Measurements from ENCODE around the gene FAM168A.
"Not testable (repeated sequence)": the region's sequence is repeated elsewhere in the genome, so short reads cannot be mapped to it uniquely, and the experiment has no call there.

The FAM168A gene

DNA sequence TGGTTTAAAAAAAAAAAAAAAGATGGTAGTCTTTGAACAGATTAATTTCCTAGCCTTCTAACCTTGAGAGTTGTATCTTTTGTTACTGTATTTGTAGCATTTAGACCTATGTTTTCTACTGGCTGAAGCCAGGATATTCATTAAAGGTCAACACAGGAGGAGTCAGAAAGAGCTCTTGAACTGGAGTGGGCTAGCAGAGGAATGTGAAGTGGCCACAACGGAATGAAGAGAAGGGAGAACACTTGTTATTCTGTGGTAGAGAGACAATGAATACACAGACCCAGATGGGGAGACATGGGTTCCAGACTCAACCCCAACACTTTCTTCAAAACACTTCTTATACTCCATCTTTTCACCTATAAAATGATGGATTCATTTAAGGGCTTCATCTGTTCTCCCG lies 133.6 kb downstream of the FAM168A start:
- DNase-seq = no peak

DNA sequence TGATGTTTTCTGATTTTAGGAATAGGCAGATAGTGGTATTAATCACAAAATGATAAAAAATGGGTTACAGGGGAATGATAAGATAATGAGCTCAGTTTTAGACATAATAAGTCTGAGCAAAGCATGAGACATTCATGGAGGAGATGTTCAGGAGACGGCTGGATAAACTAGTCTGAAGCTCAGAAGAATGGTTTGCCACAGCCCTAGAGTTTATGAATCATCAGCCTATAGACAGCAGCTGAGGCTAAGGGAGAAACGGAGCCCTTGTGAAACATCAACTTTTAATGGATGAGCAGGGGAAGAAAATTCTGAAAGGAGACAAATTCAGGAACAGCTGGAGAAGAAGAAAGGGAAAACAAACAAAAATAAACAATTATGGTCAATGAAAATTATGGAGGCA lies 134.6 kb downstream of the FAM168A start:
- no peak for DNase-seq

DNA sequence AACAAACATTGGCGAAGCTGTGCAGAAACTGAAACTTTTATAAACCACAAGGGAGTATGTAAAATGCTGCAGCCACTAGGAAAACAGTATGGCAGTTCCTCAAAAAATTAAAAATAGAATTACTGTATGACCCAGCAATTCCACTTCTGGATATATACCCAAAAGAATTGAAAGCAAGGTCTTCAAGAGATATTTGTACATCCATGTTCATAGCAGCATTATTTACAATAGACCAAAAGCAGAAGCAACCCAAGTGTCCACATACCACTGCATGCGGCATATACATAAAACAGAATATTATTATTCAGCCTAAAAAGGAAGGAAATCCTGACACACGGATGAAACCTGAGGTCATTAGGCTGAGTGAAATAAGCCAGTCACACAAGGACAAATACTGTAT lies 135.9 kb downstream of the FAM168A start:
- no peak for DNase-seq

DNA sequence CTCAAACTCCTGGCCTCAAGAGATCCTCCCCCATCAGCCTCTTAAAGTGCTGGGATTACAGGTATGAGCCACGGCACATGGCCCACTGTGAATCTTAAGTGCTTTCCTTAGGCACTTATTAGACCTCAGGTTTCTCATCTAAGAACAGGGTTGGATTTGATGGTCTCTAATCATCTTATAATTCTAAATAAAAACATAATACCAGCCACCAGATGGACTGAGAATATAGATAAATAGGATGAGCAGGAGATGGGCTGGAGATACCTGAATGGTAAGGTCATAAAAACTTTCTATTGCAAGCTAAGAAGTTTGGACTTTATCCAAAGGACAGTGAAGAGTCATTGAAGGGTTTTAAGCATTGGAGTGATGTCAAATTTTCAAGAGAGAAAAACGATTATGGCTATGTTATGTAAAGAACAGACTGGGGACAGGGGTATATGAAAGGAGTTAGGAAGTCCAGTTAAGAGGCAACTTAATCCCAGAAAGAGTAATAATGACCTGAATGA lies 136.5 kb downstream of the FAM168A start:
- no peak for DNase-seq

DNA sequence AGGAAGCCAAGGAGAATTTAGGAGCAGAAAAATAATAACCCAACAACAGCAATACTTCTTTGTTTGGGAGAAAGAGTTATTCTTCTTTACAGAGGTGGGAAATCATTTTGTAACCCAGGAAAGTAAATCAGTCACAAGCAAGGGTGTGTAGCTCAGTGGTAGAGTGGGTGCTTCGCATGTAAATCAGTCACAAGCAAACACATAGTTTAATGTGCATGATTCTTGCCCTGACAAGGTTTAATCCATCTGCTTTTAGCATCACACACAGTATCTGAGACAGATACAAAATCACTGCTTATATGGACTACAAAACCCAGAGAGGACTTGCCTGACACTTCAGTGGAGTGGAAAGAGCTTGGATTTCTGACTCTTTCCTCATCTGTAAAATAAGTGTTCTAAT lies 139.7 kb downstream of the FAM168A start:
- DNase-seq = no peak

DNA sequence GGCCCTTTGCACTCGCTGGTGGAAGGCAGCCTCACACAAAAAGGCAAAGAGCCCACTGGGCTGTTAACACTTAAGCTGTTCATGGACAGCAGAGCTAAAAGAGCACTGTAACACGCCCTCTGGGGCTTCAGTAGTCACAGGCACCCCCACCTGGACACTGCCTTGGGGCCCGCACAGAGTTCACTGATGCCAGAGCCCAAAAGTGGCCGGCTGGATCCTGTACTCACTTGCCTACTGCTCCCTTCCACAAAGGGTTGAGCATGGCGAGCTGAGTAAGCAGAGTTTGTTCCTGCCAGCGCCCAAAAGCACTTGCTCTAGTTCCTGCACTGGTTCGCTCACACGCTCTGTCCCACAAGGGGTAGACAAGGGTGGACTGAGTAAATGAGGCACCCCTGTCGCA lies 142.9 kb downstream of the FAM168A start:
- DNase-seq = no peak

DNA sequence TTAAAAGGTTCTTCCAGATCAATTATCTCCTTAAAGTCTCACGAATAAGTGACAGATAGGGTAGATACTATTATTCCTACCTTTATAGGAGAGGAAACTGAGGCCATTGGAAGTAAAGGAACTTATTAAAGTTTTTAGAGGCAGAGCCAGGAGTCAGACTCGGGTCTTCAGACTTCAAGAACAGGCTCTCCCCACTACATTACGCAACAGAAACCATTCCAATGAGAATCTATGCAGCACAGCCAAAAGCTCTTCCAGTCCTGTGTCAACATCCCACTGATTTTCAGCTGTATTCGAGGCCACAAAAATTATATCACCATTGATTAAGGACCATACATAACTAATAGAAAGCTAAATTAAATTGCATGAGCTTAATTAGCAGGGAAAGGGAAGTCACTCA lies 144.3 kb downstream of the FAM168A start:
- DNase-seq = no peak

DNA sequence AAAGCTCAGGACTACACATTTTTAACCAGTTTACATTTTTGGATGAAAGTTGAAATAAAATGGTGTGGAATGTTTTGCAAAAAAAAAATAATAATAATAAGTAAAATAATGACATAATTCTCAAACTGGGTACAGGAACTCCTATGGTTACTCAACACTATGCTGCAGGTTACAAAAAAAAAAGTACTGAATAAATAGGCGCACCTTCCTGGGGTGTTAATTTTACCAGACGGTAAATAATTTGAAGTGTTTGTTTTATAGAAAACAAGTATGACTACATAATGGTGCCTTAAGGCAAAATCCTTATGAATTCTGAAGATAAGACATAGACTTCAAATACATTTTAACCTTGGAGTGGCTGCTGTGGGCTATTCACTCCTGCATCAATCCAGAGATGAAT lies 145.2 kb downstream of the FAM168A start:
- no peak for DNase-seq

DNA sequence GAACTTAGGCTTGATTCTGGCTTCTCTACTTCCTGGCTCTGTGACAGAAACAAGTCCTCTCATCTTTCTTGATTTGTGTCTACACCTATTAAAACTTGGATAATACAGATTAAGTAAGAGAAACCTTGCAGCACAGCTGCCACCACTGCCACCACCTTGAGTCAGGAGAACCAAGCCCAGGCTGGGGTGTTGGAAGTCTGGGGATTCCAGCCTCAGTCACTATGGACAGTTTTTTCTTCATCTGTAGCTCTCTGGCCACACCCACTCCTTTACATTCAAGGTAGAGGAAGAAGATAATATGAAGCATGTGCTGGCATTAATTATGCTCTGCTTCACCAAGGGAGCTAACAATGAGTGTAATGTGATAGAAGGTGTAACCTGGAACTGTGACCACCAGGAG lies 146.0 kb downstream of the FAM168A start:
- DNase-seq = no peak

DNA sequence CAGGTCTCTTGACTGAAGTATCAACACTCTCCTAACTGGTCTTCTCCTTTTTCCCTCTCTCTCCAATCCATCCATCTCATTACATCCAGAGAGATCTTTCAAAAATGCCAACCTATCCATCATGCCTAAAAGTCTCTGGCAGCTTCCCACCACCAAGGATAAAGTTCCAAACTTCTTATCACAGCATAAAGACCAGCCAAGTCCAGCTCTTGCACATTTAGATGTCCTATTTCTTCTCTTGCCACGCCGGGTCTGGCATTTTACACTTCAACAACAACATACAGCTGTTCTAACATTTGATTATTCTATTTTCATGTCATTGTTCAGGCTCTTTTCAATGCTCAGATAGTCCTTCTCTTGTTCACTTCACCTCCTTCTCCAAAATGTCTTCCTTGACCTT lies 151.1 kb downstream of the FAM168A start:
- DNase-seq = no peak

DNA sequence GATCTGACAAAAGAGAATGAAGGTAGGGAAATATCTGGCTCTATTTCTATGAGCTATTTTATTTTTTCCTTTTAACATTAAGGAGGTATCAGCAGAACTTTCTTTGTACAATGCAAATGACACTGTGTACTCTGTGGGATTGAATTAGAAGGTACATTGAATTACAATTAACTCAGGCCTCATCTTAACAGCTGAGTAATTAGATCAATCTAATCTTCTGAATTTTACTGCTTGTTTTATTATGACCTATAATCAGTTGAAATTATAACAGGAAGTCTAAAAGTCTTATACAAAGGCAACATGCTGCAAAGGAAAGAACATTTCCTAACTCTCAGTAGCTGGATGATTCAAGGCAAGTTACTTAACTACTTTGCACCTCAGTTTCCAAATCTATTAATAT lies 151.9 kb downstream of the FAM168A start:
- DNase-seq = no peak

DNA sequence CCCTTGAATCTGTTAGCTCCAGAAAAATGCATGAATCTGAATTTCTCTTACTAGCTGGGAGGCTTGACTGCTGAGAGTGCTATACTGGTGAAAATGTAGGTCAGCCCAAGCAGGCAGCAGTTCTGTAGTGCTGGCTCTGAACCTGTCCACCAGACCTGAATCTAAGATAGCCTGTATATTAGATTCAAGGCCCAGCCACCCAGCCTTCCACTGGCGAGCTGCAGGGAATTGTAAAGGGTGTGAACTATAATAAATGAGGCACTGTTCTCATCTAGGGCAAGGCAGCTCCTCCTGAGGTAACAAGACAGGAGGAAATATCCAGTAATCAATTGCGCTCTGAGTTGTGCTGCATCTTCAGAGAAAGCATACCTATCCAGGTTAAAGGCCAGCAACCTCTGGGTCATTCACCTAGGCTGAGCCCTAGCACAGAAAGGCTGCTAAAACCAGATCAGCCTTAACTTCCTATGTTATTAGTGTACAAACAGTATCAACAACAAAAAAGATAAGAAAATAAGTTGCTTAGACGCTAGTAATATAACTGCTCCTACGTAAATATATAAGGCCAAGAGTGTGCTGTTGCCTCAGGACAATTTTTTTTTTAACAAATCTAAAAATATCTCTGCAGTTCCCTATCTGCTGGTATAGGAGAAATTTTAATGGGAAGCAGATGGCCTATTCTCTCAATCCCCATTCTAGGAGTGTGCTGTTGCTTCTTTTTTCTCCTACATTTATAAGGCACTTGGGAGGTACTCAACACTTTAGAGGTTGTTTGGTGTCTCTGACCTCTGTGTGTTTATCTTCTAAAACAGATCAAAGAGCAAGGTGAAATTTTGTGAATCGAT lies 158.7 kb downstream of the FAM168A start:
- no peak for DNase-seq

DNA sequence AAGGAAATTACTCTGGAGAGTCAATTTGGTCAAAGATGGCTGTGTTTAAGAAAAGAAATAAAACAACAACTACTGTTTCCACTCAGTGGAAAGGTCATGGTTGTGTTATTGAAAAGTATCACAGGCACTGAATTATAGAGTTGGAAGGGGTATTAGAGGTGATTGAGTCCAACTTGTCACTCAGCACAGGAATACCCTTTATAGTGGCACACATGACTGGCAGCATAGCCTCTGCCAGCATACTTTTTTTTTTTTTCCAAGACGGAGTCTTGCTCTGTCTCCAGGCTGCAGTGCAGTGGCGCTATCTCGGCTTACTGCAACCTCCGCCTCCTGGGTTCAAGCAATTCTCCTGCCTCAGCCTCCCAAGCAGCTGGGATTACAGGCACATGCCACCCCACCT lies 161.1 kb downstream of the FAM168A start:
- DNase-seq = not testable (repeated sequence)

DNA sequence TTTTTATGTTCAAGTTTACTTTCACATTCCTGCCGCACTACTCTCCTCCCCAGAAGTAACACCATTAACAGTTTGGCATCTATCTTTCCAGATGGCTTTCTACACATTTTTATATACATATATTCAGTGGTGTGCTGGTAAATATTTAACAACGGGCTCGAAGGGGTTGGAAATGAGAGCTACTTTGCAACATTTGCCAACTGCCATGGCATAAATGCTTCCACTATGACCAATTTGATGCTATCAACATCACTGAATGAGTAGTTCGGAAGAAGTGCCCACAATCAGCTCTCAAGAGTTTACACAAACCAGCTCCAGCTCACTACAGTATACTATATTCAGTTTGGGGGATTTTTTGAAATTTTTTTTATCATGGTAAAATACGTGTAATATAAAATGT lies 166.5 kb downstream of the FAM168A start:
- no peak for DNase-seq

DNA sequence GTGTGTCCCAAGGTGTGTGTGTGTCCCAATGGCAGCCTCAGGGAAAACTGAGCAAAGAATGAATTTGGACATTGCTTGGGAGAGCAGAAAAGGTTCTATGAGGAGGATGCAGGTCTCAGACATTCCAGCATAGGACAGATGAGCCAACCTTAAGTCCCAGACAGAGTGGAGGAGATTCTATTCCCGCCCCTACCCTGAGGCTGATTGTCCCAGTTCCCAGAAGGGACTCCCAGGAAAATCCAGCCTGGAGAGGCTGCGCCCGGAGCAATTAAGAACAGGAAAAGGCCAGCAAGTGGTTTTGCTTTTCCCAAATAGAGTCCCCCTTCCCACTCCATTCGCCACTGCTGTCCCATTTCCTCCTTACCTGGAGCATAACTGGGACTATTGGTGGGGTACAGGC lies 167.6 kb downstream of the FAM168A start:
- no peak for DNase-seq

DNA sequence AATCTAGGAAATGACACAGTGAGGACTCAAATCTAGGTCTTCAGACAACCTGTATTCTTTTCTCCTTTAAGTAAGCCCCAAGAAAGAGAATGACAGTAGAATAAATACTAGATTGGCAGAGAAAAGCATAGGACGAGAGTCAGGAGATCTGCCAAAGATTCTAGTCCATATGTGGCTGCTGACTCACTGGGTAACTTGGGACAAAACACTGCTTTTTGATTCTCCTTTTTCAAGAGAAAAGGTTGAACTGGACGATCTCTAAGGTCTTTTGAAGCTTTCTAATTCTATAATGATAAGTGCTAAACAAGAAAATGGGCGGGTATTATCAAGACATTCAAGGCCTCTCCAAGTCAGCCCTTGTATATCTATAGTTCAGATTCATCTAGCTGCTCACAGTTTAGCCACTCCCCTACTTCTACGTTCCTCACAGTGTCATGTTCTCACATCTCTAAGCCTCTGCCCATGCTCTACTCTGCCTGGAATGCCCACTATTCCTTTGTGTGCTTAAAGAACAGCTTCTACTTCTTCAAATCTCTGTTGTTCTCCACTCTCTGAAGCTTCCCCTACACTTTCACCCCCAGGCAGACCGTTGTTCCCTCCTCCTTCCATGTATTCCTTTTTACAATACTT lies 168.7 kb downstream of the FAM168A start:
- DNase-seq = no peak

DNA sequence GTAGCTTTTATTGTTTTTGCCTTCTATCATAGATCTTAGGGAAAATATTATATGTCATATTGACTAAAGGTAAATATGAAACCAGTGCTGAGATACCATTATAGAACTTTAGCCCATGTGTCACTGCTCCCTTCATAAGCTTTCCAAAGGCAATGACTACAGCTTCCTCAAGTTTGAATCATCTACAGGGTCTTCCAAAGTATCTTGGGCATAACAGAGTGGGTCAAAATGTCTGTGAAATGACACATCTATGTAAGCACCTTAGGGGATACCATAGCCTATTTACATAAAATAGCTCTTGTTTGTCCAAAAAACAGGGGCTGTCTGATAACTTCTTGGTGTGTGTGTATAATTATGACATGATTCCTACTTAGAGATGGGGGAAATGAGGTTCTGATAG lies 169.2 kb downstream of the FAM168A start:
- DNase-seq = no peak

DNA sequence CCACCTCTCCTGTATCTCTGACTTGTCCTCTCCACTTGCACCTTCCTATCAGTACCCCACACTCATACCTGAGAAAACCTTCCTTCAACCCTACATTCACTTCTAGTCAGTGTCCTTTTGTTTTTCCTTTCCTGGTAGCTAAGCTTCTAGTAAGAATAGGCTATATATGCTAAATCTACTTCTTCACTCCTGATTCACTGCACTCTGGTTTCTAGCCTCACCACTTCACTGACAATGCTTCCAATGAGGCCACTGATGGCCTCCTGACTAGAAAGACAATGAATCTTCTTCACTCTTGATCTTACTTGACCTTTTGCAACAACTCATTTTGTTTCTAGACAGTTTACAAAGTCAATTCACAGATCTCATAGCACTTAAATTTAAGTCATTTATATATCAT lies 169.7 kb downstream of the FAM168A start:
- no peak for DNase-seq

DNA sequence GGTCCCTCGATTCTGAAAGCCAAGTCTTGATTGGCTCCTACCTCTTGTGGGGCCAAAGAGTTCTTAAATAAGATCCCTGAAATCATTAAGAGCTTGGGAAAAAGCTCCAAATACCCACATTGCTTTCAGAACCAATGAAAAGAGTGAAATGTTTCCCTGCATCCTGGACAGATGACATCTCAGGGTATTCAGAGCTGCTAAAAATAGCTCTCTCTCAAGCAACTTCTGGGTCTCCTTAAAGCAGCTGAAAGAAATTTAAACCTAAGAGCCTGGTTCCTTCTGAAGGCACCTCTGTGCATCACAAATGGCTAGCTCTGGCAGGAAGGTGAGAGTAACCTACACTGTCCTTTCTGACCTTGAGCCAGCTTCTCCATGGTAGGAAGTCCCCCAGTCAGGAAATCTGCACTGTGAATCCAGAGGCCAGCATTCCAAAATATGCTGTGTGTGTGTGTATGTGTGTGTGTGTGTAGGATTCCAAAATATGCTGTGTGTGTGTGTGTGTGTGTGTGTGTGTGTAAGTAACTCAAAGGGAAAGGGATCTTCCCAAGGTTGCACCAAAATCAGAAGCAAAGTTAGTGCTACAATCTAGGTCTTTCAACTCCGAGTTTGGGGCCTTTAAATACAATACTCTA lies 171.6 kb downstream of the FAM168A start:
- DNase-seq = no peak

DNA sequence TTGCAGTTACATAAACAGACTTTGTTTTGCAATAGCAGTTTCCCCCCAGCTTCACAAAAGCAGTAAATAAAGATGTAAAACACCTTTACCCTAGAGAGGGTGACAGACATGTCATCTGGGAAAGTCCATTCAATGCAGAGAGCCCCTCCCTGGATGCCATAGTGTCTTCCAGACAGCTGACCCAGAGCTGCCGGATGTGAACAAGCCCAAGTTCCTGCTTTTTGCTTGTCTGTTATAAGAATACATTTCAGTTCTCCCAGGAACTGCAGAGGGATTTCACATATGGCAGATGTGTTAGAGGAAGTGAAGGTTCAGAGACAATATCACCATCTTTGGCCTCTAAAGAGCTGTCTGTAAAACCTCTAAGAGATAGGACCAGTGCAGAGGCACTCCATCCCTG lies 172.8 kb downstream of the FAM168A start:
- DNase-seq = no peak

DNA sequence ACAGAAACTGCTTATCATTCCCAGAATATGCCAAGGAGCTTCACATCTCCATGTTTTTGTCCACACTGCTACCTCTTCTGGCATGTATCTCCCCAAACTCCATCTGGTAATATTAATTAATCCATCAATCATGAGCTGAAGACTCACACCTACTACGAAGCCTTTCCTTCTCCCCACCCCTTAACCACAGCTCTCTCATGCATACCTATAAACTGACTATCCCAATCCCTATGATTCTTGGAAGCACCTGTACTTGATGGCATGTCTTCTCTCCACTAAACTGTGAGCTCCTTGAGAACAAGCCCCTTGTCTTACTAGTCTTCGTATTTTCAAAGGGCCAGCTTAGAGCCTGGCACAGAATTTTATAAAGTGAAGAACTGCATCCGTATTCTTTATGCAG lies 174.4 kb downstream of the FAM168A start:
- no peak for DNase-seq

DNA sequence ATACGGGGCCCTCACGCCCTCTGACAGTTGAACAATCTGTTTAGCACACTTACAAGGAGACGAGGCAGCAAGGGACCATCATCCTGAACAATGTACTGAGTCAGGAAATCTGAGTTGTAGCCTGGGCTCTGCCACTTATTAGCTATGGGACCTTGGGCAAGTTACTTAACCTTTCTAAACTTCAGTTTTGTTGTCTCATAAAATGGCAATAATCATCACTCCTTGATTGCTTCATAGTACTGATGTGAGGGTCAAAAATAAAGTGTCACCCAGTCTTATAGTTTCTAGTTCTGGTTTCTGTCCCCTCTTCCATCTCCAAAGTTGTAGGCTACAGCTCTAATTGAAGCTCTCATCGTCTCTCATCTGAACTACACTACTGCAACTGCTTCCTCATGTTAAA lies 175.0 kb downstream of the FAM168A start:
- no peak for DNase-seq

DNA sequence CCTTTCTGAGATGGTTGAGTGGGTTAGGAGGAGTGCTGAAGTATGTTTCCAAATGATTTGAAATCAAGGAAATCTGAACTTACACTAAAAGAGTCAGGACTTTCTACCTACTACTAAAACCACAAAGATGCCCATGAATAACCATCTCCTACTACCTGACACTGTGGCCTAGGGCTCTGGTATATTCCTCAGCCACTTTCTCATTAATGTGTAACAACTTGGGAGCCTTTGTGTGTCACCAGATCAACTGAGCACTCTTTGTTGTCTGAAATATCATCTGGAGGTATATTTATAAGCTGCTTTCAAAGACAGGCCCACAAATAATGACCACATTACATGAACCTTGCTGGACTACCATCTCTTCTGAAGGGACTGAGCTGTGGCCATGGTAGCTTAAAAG lies 177.8 kb downstream of the FAM168A start:
- no peak for DNase-seq

DNA sequence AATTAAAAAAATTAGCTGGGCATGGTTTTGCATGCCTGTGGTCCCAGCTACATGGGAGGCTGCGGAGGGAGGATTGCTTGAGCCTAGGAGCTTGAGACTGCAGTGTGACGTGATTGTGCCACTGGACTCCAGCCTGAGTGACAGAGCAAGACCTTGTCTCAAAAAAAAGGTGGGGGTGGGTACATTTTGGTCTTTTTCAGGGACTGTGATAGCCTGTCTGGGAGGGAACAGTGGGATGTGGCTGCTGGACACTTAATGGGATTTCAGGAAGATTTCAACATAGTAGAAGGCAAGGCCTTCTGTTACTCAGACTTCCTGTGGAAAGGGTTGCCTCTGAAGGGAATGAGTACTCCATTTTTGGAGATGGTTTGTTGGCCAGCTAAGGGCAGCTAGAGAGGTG lies 181.1 kb downstream of the FAM168A start:
- DNase-seq = no peak
